EL (cell line): ENCODE measurements around the gene FAM216A.
"Not testable (repeated sequence)": the region's sequence is repeated elsewhere in the genome, so short reads cannot be mapped to it uniquely, and the experiment has no call there.

Source experiments
- DNase-seq: peaks from one replicate; pipeline ENCODE4 v3.0.0-alpha.2; 2016

FAM216A gene

GRCh38 chr12:110468214-110469048 lies at the start of gene FAM216A, which contains the start of gene GPN3:
FAM216A (plus strand) TSS chr12:110468845; CDS start chr12:110468876, 31 bp downstream.
GPN3 (minus strand) TSS chr12:110468257; CDS start chr12:110468203, 54 bp downstream.
- peak; percentile 99 for DNase-seq

- DNase-seq = not testable (repeated sequence)
Observed at GRCh38 chr12:110420644-110421043, 48.0 kb upstream of the FAM216A start.

- DNase-seq = no peak
Observed at GRCh38 chr12:110421159-110421661, 47.4 kb upstream of the FAM216A start.

- no peak for DNase-seq
Observed at GRCh38 chr12:110421701-110422100, 46.9 kb upstream of the FAM216A start.

- peak; percentile 46 for DNase-seq
Observed at GRCh38 chr12:110424237-110424636, 44.4 kb upstream of the FAM216A start.

- no peak for DNase-seq
Observed at GRCh38 chr12:110426406-110426805, 42.2 kb upstream of the FAM216A start.

- not testable (repeated sequence) for DNase-seq
Observed at GRCh38 chr12:110429676-110430075, 39.0 kb upstream of the FAM216A start.

- no peak for DNase-seq
Observed at GRCh38 chr12:110431957-110432587, 36.6 kb upstream of the FAM216A start.

GRCh38 chr12:110436231-110436630 lies 32.4 kb upstream of the FAM216A start:
- DNase-seq = peak; percentile 19

GRCh38 chr12:110444455-110444854 lies 24.2 kb upstream of the FAM216A start:
- no peak for DNase-seq

- peak; percentile 94 for DNase-seq
Observed at GRCh38 chr12:110449799-110450497, 18.7 kb upstream of the FAM216A start, which contains the start of gene ARPC3. ARPC3 (minus strand) TSS chr12:110450337; CDS start chr12:110450260, 77 bp downstream.

- no peak for DNase-seq
Observed at GRCh38 chr12:110451263-110451662, 17.4 kb upstream of the FAM216A start.

GRCh38 chr12:110453569-110454296 lies 14.9 kb upstream of the FAM216A start:
- DNase-seq = no peak

GRCh38 chr12:110458756-110459155 lies 9.9 kb upstream of the FAM216A start:
- DNase-seq = no peak

GRCh38 chr12:110461189-110461588 lies 7.5 kb upstream of the FAM216A start:
- DNase-seq = not testable (repeated sequence)

- no peak for DNase-seq
Observed at GRCh38 chr12:110465024-110465423, 3.6 kb upstream of the FAM216A start.

GRCh38 chr12:110465765-110466164 lies 2.9 kb upstream of the FAM216A start:
- not testable (repeated sequence) for DNase-seq

- DNase-seq = no peak
Observed at GRCh38 chr12:110466791-110467190, 1.9 kb upstream of the FAM216A start.

GRCh38 chr12:110467847-110468213 lies 815 bp upstream of the FAM216A start:
- DNase-seq = no peak

- DNase-seq = no peak
Observed at GRCh38 chr12:110475426-110475825, 6.8 kb downstream of the FAM216A start.

GRCh38 chr12:110498984-110499706 lies 30.5 kb downstream of the FAM216A start:
- peak; percentile 62 for DNase-seq

GRCh38 chr12:110501399-110501751 lies 32.7 kb downstream of the FAM216A start:
- DNase-seq = peak; percentile 71
